Kidney epithelial cell (primary cell): ENCODE data around the gene OIT3. TPM values are rescaled to one million over a fixed set of nuclear protein-coding genes. Genes with fewer than 3 reads are reported as not detected.

ENCODE experiments used
- DNase-seq: peaks from one replicate; pipeline ENCODE4 v3.0.0-alpha.2; 2010; ENCODE audit warnings: low read depth
- H3K27me3 ChIP-seq: 2 replicates; pipeline ENCODE4 v1.6.0; 2011; ENCODE audit warnings: low read length; ENCODE audit not compliant: control insufficient read depth, insufficient read depth
- H3K36me3 ChIP-seq: 2 replicates; pipeline ENCODE4 v1.5.1; 2011; ENCODE audit warnings: low read length; ENCODE audit not compliant: control insufficient read depth, insufficient read depth
- H3K4me3 ChIP-seq: 2 replicates; pipeline ENCODE4 v1.5.1; 2011; ENCODE audit warnings: low read depth, mild to moderate bottlenecking, control low read depth, low read length
- total RNA-seq: library from RNA; depleted of rRNA; stranded (reverse); fragments of >200 nt; gene quantifications from 2 replicates; pipeline ENCODE4 v1.2.3, GENCODE V29; 2015
- TF ChIP-seq, protein P1 (sequence below): IDR thresholded peaks from 2 replicates; pipeline ENCODE4 v1.5.1; 2011; ENCODE audit warnings: mild to moderate bottlenecking, moderate library complexity, low read length, control low read depth, inconsistent platforms; ENCODE audit not compliant: insufficient read depth, poor library complexity, severe bottlenecking

OIT3 gene
- total RNA-seq, 1 donor from 2014 or later: not detected

DNA sequence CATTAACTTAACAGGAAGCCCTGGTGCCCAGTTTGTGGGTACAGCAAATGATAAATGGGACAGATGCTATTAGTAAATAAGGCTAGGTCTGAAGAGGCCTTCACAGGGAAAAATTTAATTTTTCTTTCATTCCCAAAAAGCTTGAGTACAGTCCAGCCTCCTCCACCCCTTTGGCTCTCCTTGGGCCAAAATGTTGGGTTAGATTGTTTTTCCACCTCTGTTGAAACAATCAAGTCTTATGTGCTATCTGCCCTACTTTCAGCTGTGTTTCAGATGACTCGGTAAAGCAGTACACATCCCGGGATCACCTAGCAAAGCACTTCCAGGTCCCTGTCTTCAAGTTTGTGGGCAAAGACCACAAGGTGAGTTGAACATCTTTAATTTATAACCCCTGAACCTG lies 36.7 kb downstream of the OIT3 start:
- TF ChIP-seq, protein P1, sequence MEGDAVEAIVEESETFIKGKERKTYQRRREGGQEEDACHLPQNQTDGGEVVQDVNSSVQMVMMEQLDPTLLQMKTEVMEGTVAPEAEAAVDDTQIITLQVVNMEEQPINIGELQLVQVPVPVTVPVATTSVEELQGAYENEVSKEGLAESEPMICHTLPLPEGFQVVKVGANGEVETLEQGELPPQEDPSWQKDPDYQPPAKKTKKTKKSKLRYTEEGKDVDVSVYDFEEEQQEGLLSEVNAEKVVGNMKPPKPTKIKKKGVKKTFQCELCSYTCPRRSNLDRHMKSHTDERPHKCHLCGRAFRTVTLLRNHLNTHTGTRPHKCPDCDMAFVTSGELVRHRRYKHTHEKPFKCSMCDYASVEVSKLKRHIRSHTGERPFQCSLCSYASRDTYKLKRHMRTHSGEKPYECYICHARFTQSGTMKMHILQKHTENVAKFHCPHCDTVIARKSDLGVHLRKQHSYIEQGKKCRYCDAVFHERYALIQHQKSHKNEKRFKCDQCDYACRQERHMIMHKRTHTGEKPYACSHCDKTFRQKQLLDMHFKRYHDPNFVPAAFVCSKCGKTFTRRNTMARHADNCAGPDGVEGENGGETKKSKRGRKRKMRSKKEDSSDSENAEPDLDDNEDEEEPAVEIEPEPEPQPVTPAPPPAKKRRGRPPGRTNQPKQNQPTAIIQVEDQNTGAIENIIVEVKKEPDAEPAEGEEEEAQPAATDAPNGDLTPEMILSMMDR: no peak
- no peak overlapping the region for H3K4me3 ChIP-seq
- no peak for DNase-seq

DNA sequence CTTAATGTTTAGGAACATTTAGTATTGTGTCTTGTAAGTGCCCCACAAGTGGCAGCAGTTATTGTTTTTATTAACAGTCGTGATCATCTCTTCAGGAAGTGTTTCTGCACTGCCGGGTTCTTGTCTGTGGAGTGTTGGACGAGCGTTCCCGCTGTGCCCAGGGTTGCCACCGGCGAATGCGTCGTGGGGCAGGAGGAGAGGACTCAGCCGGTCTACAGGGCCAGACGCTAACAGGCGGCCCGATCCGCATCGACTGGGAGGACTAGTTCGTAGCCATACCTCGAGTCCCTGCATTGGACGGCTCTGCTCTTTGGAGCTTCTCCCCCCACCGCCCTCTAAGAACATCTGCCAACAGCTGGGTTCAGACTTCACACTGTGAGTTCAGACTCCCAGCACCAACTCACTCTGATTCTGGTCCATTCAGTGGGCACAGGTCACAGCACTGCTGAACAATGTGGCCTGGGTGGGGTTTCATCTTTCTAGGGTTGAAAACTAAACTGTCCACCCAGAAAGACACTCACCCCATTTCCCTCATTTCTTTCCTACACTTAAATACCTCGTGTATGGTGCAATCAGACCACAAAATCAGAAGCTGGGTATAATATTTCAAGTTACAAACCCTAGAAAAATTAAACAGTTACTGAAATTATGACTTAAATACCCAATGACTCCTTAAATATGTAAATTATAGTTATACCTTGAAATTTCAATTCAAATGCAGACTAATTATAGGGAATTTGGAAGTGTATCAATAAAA lies 38.9 kb downstream of the OIT3 start:
- Histone ChIP-seq H3K36me3 (no peaks in the 10 kb centered on the region), H3K27me3 (no peaks in the 10 kb centered on the region), H3K4me3 (no peak overlapping the region)
- TF ChIP-seq, protein P1: no peak
- no peak for DNase-seq

More for the DNA sequence above, 36.7 kb downstream of the OIT3 start:
- no peaks in the 10 kb centered on the region for H3K27me3 ChIP-seq
- no peaks in the 10 kb centered on the region for H3K36me3 ChIP-seq

DNA sequence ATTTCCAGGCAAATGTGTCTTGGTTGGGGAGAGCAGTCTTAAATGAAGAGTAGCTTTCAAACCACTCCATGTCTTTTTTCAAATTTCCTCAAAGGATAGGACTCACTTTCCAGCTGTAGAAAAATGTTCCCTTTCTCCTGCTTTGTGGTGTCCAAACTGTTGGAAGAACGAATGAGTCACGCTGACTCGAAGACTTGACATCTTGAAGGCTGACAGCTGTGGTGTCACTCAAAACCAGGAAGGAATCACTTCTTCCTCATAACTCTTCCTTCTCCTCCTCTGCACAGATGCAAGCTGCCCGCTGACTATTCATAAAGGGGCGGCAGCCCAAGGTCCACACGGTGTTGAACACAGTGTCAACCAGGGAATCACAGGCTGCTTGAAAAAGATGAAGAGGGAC lies 41.8 kb downstream of the OIT3 start:
- Histone ChIP-seq H3K36me3 (no peaks in the 10 kb centered on the region), H3K4me3 (no peak overlapping the region)
- TF ChIP-seq, protein P1: no peak

DNA sequence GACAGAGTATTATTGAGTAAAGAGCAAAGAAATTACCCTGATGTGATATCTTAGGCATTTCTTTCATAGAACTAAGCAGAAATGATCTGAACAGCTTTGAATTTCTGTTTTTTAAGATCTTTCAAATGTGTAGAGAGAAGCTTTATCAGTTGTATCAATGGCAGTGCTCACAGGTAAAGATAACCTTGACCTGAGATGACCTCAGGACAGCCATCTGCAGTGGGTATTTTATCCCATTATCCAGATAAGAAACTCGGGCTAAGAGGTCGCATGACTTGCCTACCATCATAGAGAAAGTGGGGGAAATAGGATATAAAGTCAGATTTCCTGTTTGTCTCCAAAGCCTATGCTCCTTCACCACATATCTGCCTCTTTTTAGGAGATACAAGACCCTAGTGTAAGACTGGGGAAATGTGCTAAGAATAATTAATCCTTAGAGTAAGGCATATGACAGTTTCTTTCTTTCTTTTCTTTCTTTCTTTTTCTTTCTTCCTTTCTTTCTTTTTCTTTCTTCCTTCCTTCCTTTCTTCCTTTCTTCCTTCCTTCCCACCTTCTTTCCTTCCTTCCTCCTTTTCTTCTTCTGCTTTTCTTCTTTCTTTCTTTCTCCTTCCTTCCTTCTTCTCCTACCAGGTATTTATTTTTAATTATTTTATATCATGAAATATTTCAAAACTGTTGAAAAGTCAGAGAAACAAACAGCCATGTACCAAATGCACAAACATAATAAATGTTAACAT lies 50.1 kb downstream of the OIT3 start:
- no peak for DNase-seq

More for the DNA sequence above, 41.8 kb downstream of the OIT3 start:
- peak; percentile 38 for DNase-seq
- H3K27me3 ChIP-seq: no peaks in the 10 kb centered on the region

DNA sequence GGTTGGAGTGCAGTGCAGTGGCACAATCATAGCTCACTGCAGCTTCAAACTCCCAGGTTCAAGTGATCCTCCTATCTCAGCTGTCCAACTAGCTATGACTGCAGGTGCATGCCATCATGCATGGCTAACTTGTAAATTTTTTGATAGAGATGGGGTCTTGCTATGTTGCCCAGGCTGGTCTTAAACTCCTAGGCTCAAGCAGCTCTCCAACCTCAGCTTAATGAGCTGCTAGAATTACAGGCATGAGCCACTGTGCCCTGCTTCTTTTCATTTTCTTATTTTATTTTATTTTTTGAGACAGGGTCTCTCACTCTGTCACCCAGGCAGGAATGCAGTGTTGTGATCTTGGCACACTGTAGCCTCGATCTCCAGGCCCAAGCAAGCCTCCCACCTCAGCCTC lies 53.4 kb downstream of the OIT3 start:
- no peak for DNase-seq
- Histone ChIP-seq H3K4me3 (no peak overlapping the region), H3K36me3 (no peaks in the 10 kb centered on the region), H3K27me3 (no peaks in the 10 kb centered on the region)
- TF ChIP-seq, protein P1: no peak

More for the DNA sequence above, 50.1 kb downstream of the OIT3 start:
- Histone ChIP-seq H3K4me3 (no peak overlapping the region), H3K36me3 (no peaks in the 10 kb centered on the region), H3K27me3 (no peaks in the 10 kb centered on the region)
- TF ChIP-seq, protein P1: no peak
